C1 segment of cervical spinal cord (tissue), 14 donors: ENCODE results near the gene CEP112.

Experiments
- DNase-seq, 14 donors: peaks; one replicate each; lab custom pipeline; 2025; lab: John Stamatoyannopoulos, UW

Gene CEP112

GRCh38 chr17:65994114-65994513 lies 197.8 kb downstream of the CEP112 start:
- no peak for DNase-seq

GRCh38 chr17:65990593-65990992 lies 201.3 kb downstream of the CEP112 start:
- DNase-seq: no peak

- DNase-seq: no peak
Observed at GRCh38 chr17:65988451-65988850, 203.5 kb downstream of the CEP112 start.

GRCh38 chr17:65987988-65988387 lies 203.9 kb downstream of the CEP112 start:
- DNase-seq: no peak

GRCh38 chr17:65985571-65985970 lies 206.4 kb downstream of the CEP112 start:
- DNase-seq: no peak

GRCh38 chr17:65984299-65984698 lies 207.6 kb downstream of the CEP112 start:
- no peak for DNase-seq

- DNase-seq: no peak
Observed at GRCh38 chr17:65978871-65979270, 213.1 kb downstream of the CEP112 start.

- no peak for DNase-seq
Observed at GRCh38 chr17:65977041-65977440, 214.9 kb downstream of the CEP112 start.

- no peak for DNase-seq
Observed at GRCh38 chr17:65975878-65976277, 216.1 kb downstream of the CEP112 start.

- no peak for DNase-seq
Observed at GRCh38 chr17:65973237-65973636, 218.7 kb downstream of the CEP112 start.

- DNase-seq: no peak
Observed at GRCh38 chr17:65967372-65967771, 224.6 kb downstream of the CEP112 start.

GRCh38 chr17:65966072-65966695 lies 225.7 kb downstream of the CEP112 start:
- no peak for DNase-seq

- DNase-seq: no peak
Observed at GRCh38 chr17:65963179-65963578, 228.8 kb downstream of the CEP112 start.

GRCh38 chr17:65959630-65960029 lies 232.3 kb downstream of the CEP112 start:
- no peak for DNase-seq

GRCh38 chr17:65956814-65957213 lies 235.1 kb downstream of the CEP112 start:
- DNase-seq: no peak

GRCh38 chr17:65954148-65954449 lies 237.8 kb downstream of the CEP112 start:
- no peak for DNase-seq

GRCh38 chr17:65953316-65954147 lies 238.4 kb downstream of the CEP112 start:
- no peak for DNase-seq

GRCh38 chr17:65952586-65952985 lies 239.3 kb downstream of the CEP112 start:
- DNase-seq: no peak

GRCh38 chr17:65952015-65952414 lies 239.9 kb downstream of the CEP112 start:
- no peak for DNase-seq

- no peak for DNase-seq
Observed at GRCh38 chr17:65947831-65948230, 244.1 kb downstream of the CEP112 start.

GRCh38 chr17:65942592-65942991 lies 249.3 kb downstream of the CEP112 start:
- DNase-seq: no peak

GRCh38 chr17:65941356-65941899 lies 250.5 kb downstream of the CEP112 start:
- no peak for DNase-seq

GRCh38 chr17:65936013-65936412 lies 255.9 kb downstream of the CEP112 start:
- no peak for DNase-seq
